Heart left ventricle (tissue), 11 donors: ENCODE measurements around the gene SULT1A3. TPM values are rescaled to one million over a fixed set of nuclear protein-coding genes. Genes with fewer than 3 reads are reported as not detected.

Experiments used
- polyA plus RNA-seq, 2 donors: library from polyadenylated mRNA; stranded (reverse); fragments of 200-250 nt; gene quantifications; one replicate each; pipeline ENCODE4 v1.2.3, GENCODE V29; 2013
- total RNA-seq, 9 donors: library from RNA; depleted of rRNA in 2 of 9; stranded (reverse); fragments of >200 nt in 2 of 9; fragmentation: NEBNext Ultra II Directional in 3 of 9; extraction: Animal tissue kit (Norgen Biotek cat#: 25700) in 3 of 9; gene quantifications; one replicate each; pipeline versions ENCODE4 v1.1.0 to v1.2.4, GENCODE V29; 2016 to 2023
- donor health status: ischemic (EF 13 %, LVEDD 7.1; RV severe dilation, severe dysfunction).
- donor health status: healthy with polysubstance abuse.
- donor health status: DM: no; HTN: yes; CAD: no.
- donor health status: DM: no; HTN: no; CAD: no.
- donor health status: ischemic (EF 25% LVEDD 5.7; RV mildly dilated, moderate dysfunction).
- donor health status: healthy.
- donor health status: DM: yes; HTN: yes; CAD: no.
- donor health status: PGD.
- donor health status: nonischemic (EF 23%, LVEDD 6.1; RV moderate dilation, normal function).

Gene SULT1A3
- total and polyA plus RNA-seq, 11 donors, result 1.2 to 14.9 (median 9.7) TPM

Other genes with a start within 250 kb of the SULT1A3 start
- 100 to 1,000 TPM in 2 of 9 donors, 10 to 100 TPM in 7; 58.9 to 121 (median 69.8) TPM for gene TMEM219, start 237.2 kb upstream of the SULT1A3 start, total RNA-seq
- gene TMEM219, start 237.2 kb upstream of the SULT1A3 start, polyA plus RNA-seq, result 10 to 100 TPM; 66.6 to 72.3 TPM
- 10 to 100 TPM; 29.5 to 47.9 (median 35.1) TPM for gene TAOK2, start 225.4 kb upstream of the SULT1A3 start, total RNA-seq
- 10 to 100 TPM; 36.3 to 37.8 TPM for gene TAOK2, start 225.4 kb upstream of the SULT1A3 start, polyA plus RNA-seq
- gene HIRIP3, start 203.6 kb upstream of the SULT1A3 start, total RNA-seq, result 10 to 100 TPM; 13.3 to 21.9 (median 17.5) TPM
- 10 to 100 TPM; 20.1 to 27.4 TPM for gene HIRIP3, start 203.6 kb upstream of the SULT1A3 start, polyA plus RNA-seq
- gene INO80E, start 203.0 kb upstream of the SULT1A3 start, total RNA-seq, result 10 to 100 TPM; 27.6 to 65.4 (median 32.6) TPM
- 10 to 100 TPM; 60.9 to 71.5 TPM for gene INO80E, start 203.0 kb upstream of the SULT1A3 start, polyA plus RNA-seq
- 1 to 10 TPM in 1 of 9 donors, under 1 TPM in 4, not detected in 4; 0.09 to 1.4 (median 0.91) TPM for gene DOC2A, start 188.2 kb upstream of the SULT1A3 start, total RNA-seq
- under 1 TPM; 0.22 to 0.88 TPM for gene DOC2A, start 188.2 kb upstream of the SULT1A3 start, polyA plus RNA-seq
- gene C16orf92, start 176.1 kb upstream of the SULT1A3 start, total RNA-seq, result not detected
- not detected for gene C16orf92, start 176.1 kb upstream of the SULT1A3 start, polyA plus RNA-seq
- not detected for gene TLCD3B, start 168.0 kb upstream of the SULT1A3 start, total RNA-seq
- gene TLCD3B, start 168.0 kb upstream of the SULT1A3 start, polyA plus RNA-seq, result not detected
- gene ALDOA, start 133.5 kb upstream of the SULT1A3 start, total RNA-seq, result 1,000 to 10,000 TPM; 2,644 to 5,076 (median 3,574) TPM
- gene ALDOA, start 133.5 kb upstream of the SULT1A3 start, polyA plus RNA-seq, result 1,000 to 10,000 TPM; 2,585 to 3,542 TPM
- gene PPP4C, start 123.3 kb upstream of the SULT1A3 start, total RNA-seq, result 10 to 100 TPM; 29.9 to 65.9 (median 41.1) TPM
- 10 to 100 TPM; 43.5 to 89.0 TPM for gene PPP4C, start 123.3 kb upstream of the SULT1A3 start, polyA plus RNA-seq
- gene TBX6, start 107.3 kb upstream of the SULT1A3 start, total RNA-seq, result under 1 TPM in 8 of 9 donors, not detected in 1; 0.39 to 0.95 (median 0.72) TPM
- under 1 TPM; 0.26 to 0.84 TPM for gene TBX6, start 107.3 kb upstream of the SULT1A3 start, polyA plus RNA-seq
- gene YPEL3, start 103.0 kb upstream of the SULT1A3 start, total RNA-seq, result 100 to 1,000 TPM in 2 of 9 donors, 10 to 100 TPM in 7; 34.8 to 248 (median 49.3) TPM
- gene YPEL3, start 103.0 kb upstream of the SULT1A3 start, polyA plus RNA-seq, result 100 to 1,000 TPM in 1 of 2 donors, 10 to 100 TPM in 1; 57.1 to 106 TPM
- gene GDPD3, start 85.7 kb upstream of the SULT1A3 start, total RNA-seq, result 1 to 10 TPM in 7 of 9 donors, under 1 TPM in 2; 0.36 to 5.3 (median 2.2) TPM
- 1 to 10 TPM; 1.1 to 2.0 TPM for gene GDPD3, start 85.7 kb upstream of the SULT1A3 start, polyA plus RNA-seq
- 10 to 100 TPM; 32.9 to 79.4 (median 50.2) TPM for gene MAPK3, start 76.0 kb upstream of the SULT1A3 start, total RNA-seq
- 10 to 100 TPM; 49.4 to 61.3 TPM for gene MAPK3, start 76.0 kb upstream of the SULT1A3 start, polyA plus RNA-seq
- 100 to 1,000 TPM in 1 of 9 donors, 10 to 100 TPM in 3, 1 to 10 TPM in 5; 4.3 to 102 (median 8.5) TPM for gene CORO1A, start 15.7 kb upstream of the SULT1A3 start, total RNA-seq
- 10 to 100 TPM in 1 of 2 donors, 1 to 10 TPM in 1; 6.4 to 16.8 TPM for gene CORO1A, start 15.7 kb upstream of the SULT1A3 start, polyA plus RNA-seq
- gene BOLA2B, start 5.6 kb upstream of the SULT1A3 start, total RNA-seq, result 100 to 1,000 TPM in 2 of 9 donors, 10 to 100 TPM in 7; 41.6 to 129 (median 58.2) TPM
- 100 to 1,000 TPM; 140 to 204 TPM for gene BOLA2B, start 5.6 kb upstream of the SULT1A3 start, polyA plus RNA-seq
- gene SLX1A, start 5.4 kb upstream of the SULT1A3 start, total RNA-seq, result 10 to 100 TPM in 7 of 9 donors, 1 to 10 TPM in 2; 8.2 to 32.2 (median 26.0) TPM
- gene SLX1A, start 5.4 kb upstream of the SULT1A3 start, polyA plus RNA-seq, result 10 to 100 TPM; 19.2 to 25.6 TPM
- 10 to 100 TPM in 1 of 9 donors, 1 to 10 TPM in 6, under 1 TPM in 2; 0.63 to 12.3 (median 3.9) TPM for gene NPIPB13, start 49.2 kb downstream of the SULT1A3 start, total RNA-seq
- gene NPIPB13, start 49.2 kb downstream of the SULT1A3 start, polyA plus RNA-seq, result 1 to 10 TPM; 1.9 to 3.5 TPM
- gene CD2BP2, start 156.1 kb downstream of the SULT1A3 start, total RNA-seq, result 10 to 100 TPM; 21.5 to 54.5 (median 39.8) TPM
- gene CD2BP2, start 156.1 kb downstream of the SULT1A3 start, polyA plus RNA-seq, result 10 to 100 TPM; 21.9 to 51.9 TPM
- gene TBC1D10B, start 171.2 kb downstream of the SULT1A3 start, total RNA-seq, result 10 to 100 TPM; 16.9 to 33.2 (median 24.2) TPM
- 10 to 100 TPM; 18.1 to 40.0 TPM for gene TBC1D10B, start 171.2 kb downstream of the SULT1A3 start, polyA plus RNA-seq
- not detected for gene MYL11, start 175.5 kb downstream of the SULT1A3 start, total RNA-seq
- gene MYL11, start 175.5 kb downstream of the SULT1A3 start, polyA plus RNA-seq, result not detected
- 1 to 10 TPM in 6 of 9 donors, under 1 TPM in 2, not detected in 1; 0.67 to 9.2 (median 1.5) TPM for gene SEPTIN1, start 183.3 kb downstream of the SULT1A3 start, total RNA-seq
- 1 to 10 TPM in 1 of 2 donors, under 1 TPM in 1; 0.44 to 2.4 TPM for gene SEPTIN1, start 183.3 kb downstream of the SULT1A3 start, polyA plus RNA-seq
- gene ZNF48, start 196.2 kb downstream of the SULT1A3 start, total RNA-seq, result 10 to 100 TPM in 1 of 9 donors, 1 to 10 TPM in 8; 4.1 to 10.3 (median 5.9) TPM
- 10 to 100 TPM in 1 of 2 donors, 1 to 10 TPM in 1; 3.1 to 11.0 TPM for gene ZNF48, start 196.2 kb downstream of the SULT1A3 start, polyA plus RNA-seq
- gene ZNF771, start 208.4 kb downstream of the SULT1A3 start, total RNA-seq, result 10 to 100 TPM in 2 of 9 donors, 1 to 10 TPM in 7; 4.8 to 18.8 (median 6.8) TPM
- gene ZNF771, start 208.4 kb downstream of the SULT1A3 start, polyA plus RNA-seq, result 10 to 100 TPM in 1 of 2 donors, 1 to 10 TPM in 1; 4.4 to 13.6 TPM
- 10 to 100 TPM; 18.9 to 32.6 (median 28.4) TPM for gene DCTPP1, start 230.8 kb downstream of the SULT1A3 start, total RNA-seq
- gene DCTPP1, start 230.8 kb downstream of the SULT1A3 start, polyA plus RNA-seq, result 10 to 100 TPM; 13.8 to 68.7 TPM
- 10 to 100 TPM; 15.1 to 46.2 (median 30.0) TPM for gene SEPHS2, start 246.6 kb downstream of the SULT1A3 start, total RNA-seq
- 10 to 100 TPM; 18.9 to 62.8 TPM for gene SEPHS2, start 246.6 kb downstream of the SULT1A3 start, polyA plus RNA-seq